ENCODE results near the gene AKAP8L.
"Not testable (repeated sequence)": the region's sequence is repeated elsewhere in the genome, so short reads cannot be mapped to it uniquely, and the experiment has no call there.

AKAP8L gene

GRCh38 chr19:15412832-15413231, 6.0 kb downstream of the AKAP8L start:
- no peak for DNase-seq

- not testable (repeated sequence) for DNase-seq
Measured at GRCh38 chr19:15411351-15411750, 7.4 kb downstream of the AKAP8L start.

- DNase-seq: no peak
Measured at GRCh38 chr19:15404780-15405211, 14.0 kb downstream of the AKAP8L start.

GRCh38 chr19:15404097-15404779, 14.6 kb downstream of the AKAP8L start:
- DNase-seq: no peak

- DNase-seq: no peak
Measured at GRCh38 chr19:15403151-15403531, 15.6 kb downstream of the AKAP8L start.

GRCh38 chr19:15402411-15403150, 16.2 kb downstream of the AKAP8L start:
- no peak for DNase-seq

- DNase-seq: no peak
Measured at GRCh38 chr19:15401397-15401710, 17.4 kb downstream of the AKAP8L start.

GRCh38 chr19:15400521-15401396, 18.0 kb downstream of the AKAP8L start:
- DNase-seq: no peak

- DNase-seq: no peak
Measured at GRCh38 chr19:15399635-15400034, 19.2 kb downstream of the AKAP8L start.

GRCh38 chr19:15399234-15399515, 19.6 kb downstream of the AKAP8L start:
- no peak for DNase-seq

GRCh38 chr19:15398501-15399233, 20.1 kb downstream of the AKAP8L start:
- no peak for DNase-seq

- DNase-seq: no peak
Measured at GRCh38 chr19:15397782-15398181, 21.0 kb downstream of the AKAP8L start.

- no peak for DNase-seq
Measured at GRCh38 chr19:15397236-15397635, 21.6 kb downstream of the AKAP8L start.

GRCh38 chr19:15396436-15396835, 22.4 kb downstream of the AKAP8L start:
- no peak for DNase-seq

GRCh38 chr19:15395251-15395650, 23.5 kb downstream of the AKAP8L start:
- DNase-seq: not testable (repeated sequence)

- no peak for DNase-seq
Measured at GRCh38 chr19:15394426-15394825, 24.4 kb downstream of the AKAP8L start.

- no peak for DNase-seq
Measured at GRCh38 chr19:15393963-15394362, 24.8 kb downstream of the AKAP8L start.

GRCh38 chr19:15390814-15391213, 28.0 kb downstream of the AKAP8L start:
- no peak for DNase-seq

- DNase-seq: no peak
Measured at GRCh38 chr19:15381864-15382263, 36.9 kb downstream of the AKAP8L start.

- no peak for DNase-seq
Measured at GRCh38 chr19:15381429-15381828, 37.4 kb downstream of the AKAP8L start.

GRCh38 chr19:15379999-15380647, 38.7 kb downstream of the AKAP8L start:
- DNase-seq: peak; percentile 35
